ENCODE measurements around the gene SKAP1. TPM values are rescaled to one million over a fixed set of nuclear protein-coding genes. Genes with fewer than 3 reads are reported as not detected.
"Not testable (repeated sequence)": the region's sequence is repeated elsewhere in the genome, so short reads cannot be mapped to it uniquely, and the experiment has no call there.

Gene SKAP1
- total RNA-seq, 2 experiments from 2014 or later = 1.2 TPM; not detected in 1

GRCh38 chr17:48247603-48248002, 182.4 kb downstream of the SKAP1 start:
- H3K9me2 ChIP-seq (ENCODE audit: insufficient read depth, low read length) = no peaks in the 10 kb centered on the region
- DNase-seq (ENCODE audit: low spot score) = no peak
- no TSS peak for BruUV-seq (replicated peaks)
- H3K4me3 ChIP-seq (ENCODE audit: low read depth, low read length, poor library complexity, severe bottlenecking) = no peak overlapping the region
- TF ChIP-seq CTCF (conservative IDR thresholded peaks at IDR 0.05; ENCODE audit: low read length) (no peak), EZH2phosphoT487 (IDR thresholded peaks at IDR 0.05; ENCODE audit: borderline replicate concordance, low read depth, low read length) (no peak)
- no peak overlapping the region for H3K4me2 ChIP-seq (ENCODE audit: low read length)
- CTCF ChIA-PET (ENCODE audit: unreplicated experiment) = no interaction called here
- intact Hi-C loops (cut with micrococcal nuclease; ENCODE audit: unreplicated experiment) = no loop called here
- H3K27ac ChIP-seq (ENCODE audit: low read depth, low read length, poor library complexity, severe bottlenecking) = no peak overlapping the region
- no peaks in the 10 kb centered on the region for H3K79me2 ChIP-seq (ENCODE audit: insufficient read depth, low read depth, low read length)
- POLR2A ChIA-PET = interaction anchor here (0.9 kb wide), 1 partner anchor 21 kb away, joined by 3 read pairs; no protein-coding TSS in a partner anchor
- H3K9me3 ChIP-seq (ENCODE audit: low read length) = no peaks in the 10 kb centered on the region
- H3K4me1 ChIP-seq (ENCODE audit: insufficient read depth, low read length, poor library complexity, severe bottlenecking) = peaks cover 5% of the 10 kb centered on the region
- no peaks in the 10 kb centered on the region for H3K36me3 ChIP-seq (ENCODE audit: insufficient read depth, low read length)
- no peak overlapping the region for H2AFZ ChIP-seq (ENCODE audit: low read length)
- H4K20me1 ChIP-seq (ENCODE audit: insufficient read depth, low read length) = no peaks in the 10 kb centered on the region

DNA sequence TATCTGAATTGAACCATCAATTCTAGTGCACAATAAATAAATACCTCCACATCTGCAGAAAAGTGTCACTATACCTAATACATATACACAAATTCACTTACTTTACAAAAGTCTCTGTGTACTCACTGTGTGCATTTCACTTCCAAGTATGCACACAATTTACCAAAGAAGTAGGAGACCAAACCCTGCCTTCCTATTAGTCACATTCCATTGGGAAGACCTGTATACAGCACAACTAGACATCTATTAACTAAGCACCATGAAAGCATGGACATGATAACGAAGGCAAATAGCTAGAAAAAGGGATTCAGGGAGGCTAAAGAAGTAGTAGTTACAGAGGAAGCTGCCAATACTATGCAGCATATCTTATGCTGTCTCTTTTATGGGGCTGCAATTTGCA, 183.0 kb downstream of the SKAP1 start:
- no peaks in the 10 kb centered on the region for H4K20me1 ChIP-seq (ENCODE audit: insufficient read depth, low read length)
- DNase-seq (ENCODE audit: low spot score) = no peak
- no peak overlapping the region for H2AFZ ChIP-seq (ENCODE audit: low read length)
- H3K36me3 ChIP-seq (ENCODE audit: insufficient read depth, low read length) = no peaks in the 10 kb centered on the region
- peaks cover 5% of the 10 kb centered on the region for H3K4me1 ChIP-seq (ENCODE audit: insufficient read depth, low read length, poor library complexity, severe bottlenecking)
- H3K9me3 ChIP-seq (ENCODE audit: low read length) = no peaks in the 10 kb centered on the region
- BruUV-seq (replicated peaks) = no TSS peak
- H3K4me2 ChIP-seq (ENCODE audit: low read length) = no peak overlapping the region
- no peaks in the 10 kb centered on the region for H3K9me2 ChIP-seq (ENCODE audit: insufficient read depth, low read length)
- CTCF ChIA-PET (ENCODE audit: unreplicated experiment) = no interaction called here
- POLR2A ChIA-PET = interaction anchor here (0.9 kb wide), 1 partner anchor 20 kb away, joined by 3 read pairs; no protein-coding TSS in a partner anchor
- H3K4me3 ChIP-seq (ENCODE audit: low read depth, low read length, poor library complexity, severe bottlenecking) = no peak overlapping the region
- no peak for TF ChIP-seq EZH2phosphoT487 (IDR thresholded peaks at IDR 0.05; ENCODE audit: borderline replicate concordance, low read depth, low read length)
- TF ChIP-seq CTCF (conservative IDR thresholded peaks at IDR 0.05; ENCODE audit: low read length) = no peak
- intact Hi-C loops (cut with micrococcal nuclease; ENCODE audit: unreplicated experiment) = no loop called here
- no peaks in the 10 kb centered on the region for H3K79me2 ChIP-seq (ENCODE audit: insufficient read depth, low read depth, low read length)
- H3K27ac ChIP-seq (ENCODE audit: low read depth, low read length, poor library complexity, severe bottlenecking) = no peak overlapping the region

DNA sequence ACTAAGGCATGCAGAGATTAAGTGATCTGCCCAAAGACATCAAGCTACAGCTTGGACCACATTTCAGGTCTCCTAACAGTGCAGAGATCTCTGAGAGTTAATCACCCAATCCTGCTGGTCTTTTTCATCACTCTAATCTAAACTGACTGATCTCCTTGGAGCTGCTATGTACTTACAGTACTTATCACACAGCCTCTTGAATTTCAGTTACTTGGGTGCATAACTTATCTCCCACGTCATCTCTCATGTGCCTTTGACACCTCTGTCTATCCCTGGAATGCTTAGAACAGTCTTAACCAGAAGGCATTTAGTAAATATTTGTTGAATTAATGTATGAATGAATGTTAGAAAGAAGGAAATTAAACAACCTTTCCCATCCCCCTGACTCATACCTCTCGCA, 183.4 kb downstream of the SKAP1 start:
- Histone ChIP-seq H3K4me3 (ENCODE audit: low read depth, low read length, poor library complexity, severe bottlenecking) (no peak overlapping the region), H3K9me2 (ENCODE audit: insufficient read depth, low read length) (no peaks in the 10 kb centered on the region), H3K4me1 (ENCODE audit: insufficient read depth, low read length, poor library complexity, severe bottlenecking) (peaks cover 5% of the 10 kb centered on the region), H3K27ac (ENCODE audit: low read depth, low read length, poor library complexity, severe bottlenecking) (no peak overlapping the region), H2AFZ (ENCODE audit: low read length) (no peak overlapping the region), H3K9me3 (ENCODE audit: low read length) (no peaks in the 10 kb centered on the region), H3K36me3 (ENCODE audit: insufficient read depth, low read length) (no peaks in the 10 kb centered on the region), H3K79me2 (ENCODE audit: insufficient read depth, low read depth, low read length) (no peaks in the 10 kb centered on the region), H4K20me1 (ENCODE audit: insufficient read depth, low read length) (no peaks in the 10 kb centered on the region), H3K4me2 (ENCODE audit: low read length) (no peak overlapping the region)
- ChIA-PET CTCF (ENCODE audit: unreplicated experiment) (no interaction called here), POLR2A (no interaction called here)
- no peak for DNase-seq (ENCODE audit: low spot score)
- TF ChIP-seq CTCF (conservative IDR thresholded peaks at IDR 0.05; ENCODE audit: low read length) (no peak), EZH2phosphoT487 (IDR thresholded peaks at IDR 0.05; ENCODE audit: borderline replicate concordance, low read depth, low read length) (no peak)
- intact Hi-C loops (cut with micrococcal nuclease; ENCODE audit: unreplicated experiment) = no loop called here
- no TSS peak for BruUV-seq (replicated peaks)

- POLR2A ChIA-PET = interaction anchor here (0.9 kb wide), 1 partner anchor 13 kb away, joined by 3 read pairs; no protein-coding TSS in a partner anchor
- H3K9me2 ChIP-seq (ENCODE audit: insufficient read depth, low read length); H2AFZ ChIP-seq (ENCODE audit: low read length); BruUV-seq (replicated peaks); H3K27ac ChIP-seq (ENCODE audit: low read depth, low read length, poor library complexity, severe bottlenecking); H3K4me1 ChIP-seq (ENCODE audit: insufficient read depth, low read length, poor library complexity, severe bottlenecking); DNase-seq (ENCODE audit: low spot score); H4K20me1 ChIP-seq (ENCODE audit: insufficient read depth, low read length); H3K79me2 ChIP-seq (ENCODE audit: insufficient read depth, low read depth, low read length); H3K4me2 ChIP-seq (ENCODE audit: low read length); H3K9me3 ChIP-seq (ENCODE audit: low read length); intact Hi-C loops (cut with micrococcal nuclease; ENCODE audit: unreplicated experiment); H3K4me3 ChIP-seq (ENCODE audit: low read depth, low read length, poor library complexity, severe bottlenecking); H3K36me3 ChIP-seq (ENCODE audit: insufficient read depth, low read length); CTCF ChIA-PET (ENCODE audit: unreplicated experiment): not testable (repeated sequence)
Observed at GRCh38 chr17:48245465-48246033, 184.5 kb downstream of the SKAP1 start.

Data from OCI-LY7 (cell line).